ENCODE data around the gene METTL17. TPM values are rescaled to one million over a fixed set of nuclear protein-coding genes. Genes with fewer than 3 reads are reported as not detected.
"Not testable (repeated sequence)": the region's sequence is repeated elsewhere in the genome, so short reads cannot be mapped to it uniquely, and the experiment has no call there.

The METTL17 gene
- total and polyA plus RNA-seq, 2 experiments from 2014 or later: 31.3 to 87.7 TPM

DNA sequence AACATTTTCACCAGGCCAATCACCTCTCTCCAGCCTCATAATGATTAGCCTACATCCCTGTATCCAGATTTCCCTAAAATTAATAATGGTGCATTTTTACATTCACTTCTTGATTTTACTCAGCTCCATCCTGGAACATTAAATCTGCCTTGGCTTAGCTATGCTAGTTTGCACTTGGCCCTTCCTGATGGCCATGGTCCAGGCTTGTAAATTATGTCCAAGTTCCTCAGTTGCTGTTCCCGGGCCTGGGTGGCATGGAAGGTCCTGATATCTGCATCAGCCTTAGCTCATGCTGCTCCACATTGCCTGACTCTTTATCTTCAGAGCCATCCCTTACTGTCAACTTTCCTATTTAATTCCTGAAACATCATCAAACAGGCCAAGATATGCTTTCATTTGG lies 11.1 kb upstream of the METTL17 start:
- H3K4me3 ChIP-seq: no peak overlapping the region
- no peaks in the 10 kb centered on the region for H3K79me2 ChIP-seq (ENCODE audit: insufficient read depth)
- H2AFZ ChIP-seq: no peak overlapping the region
- H3K9ac ChIP-seq: no peak overlapping the region
- in situ Hi-C loops (cut with MboI): loop anchor here (10.0 kb wide), 1 partner anchor 284 kb away; no protein-coding TSS in a partner anchor
- H3K9me2 ChIP-seq (ENCODE audit: insufficient read depth): no peaks in the 10 kb centered on the region
- no peaks in the 10 kb centered on the region for H3F3A ChIP-seq (ENCODE audit: insufficient read depth)
- no peak overlapping the region for H3K4me2 ChIP-seq (ENCODE audit: unreplicated experiment)
- no peaks in the 10 kb centered on the region for H3K27me3 ChIP-seq (replicated peaks; ENCODE audit: insufficient read depth)
- H3K27ac ChIP-seq: no peak overlapping the region
- WGBS, 2 experiments (ENCODE audit: low coverage in 1 of 2, low lambda C conversion rate in 2 of 2, missing lambda C conversion rate in 2 of 2): 75 to 77% methylated on average over 1 of the region's 1 CpG
- H3K9me3 ChIP-seq (ENCODE audit: low read depth): no peaks in the 10 kb centered on the region
- no peak for TF ChIP-seq EZH2 (IDR thresholded peaks at IDR 0.05; ENCODE audit: insufficient read depth, poor library complexity, severe bottlenecking)
- no peak for TF ChIP-seq EZH2phosphoT487 (IDR thresholded peaks at IDR 0.05; ENCODE audit: insufficient read depth, low read depth)
- DNase-seq: no peak
- H3K36me3 ChIP-seq (ENCODE audit: low read depth): no peaks in the 10 kb centered on the region
- H4K20me1 ChIP-seq (ENCODE audit: insufficient read depth): no peaks in the 10 kb centered on the region
- peaks cover 5% of the 10 kb centered on the region for H3K4me1 ChIP-seq (ENCODE audit: insufficient read depth)

DNA sequence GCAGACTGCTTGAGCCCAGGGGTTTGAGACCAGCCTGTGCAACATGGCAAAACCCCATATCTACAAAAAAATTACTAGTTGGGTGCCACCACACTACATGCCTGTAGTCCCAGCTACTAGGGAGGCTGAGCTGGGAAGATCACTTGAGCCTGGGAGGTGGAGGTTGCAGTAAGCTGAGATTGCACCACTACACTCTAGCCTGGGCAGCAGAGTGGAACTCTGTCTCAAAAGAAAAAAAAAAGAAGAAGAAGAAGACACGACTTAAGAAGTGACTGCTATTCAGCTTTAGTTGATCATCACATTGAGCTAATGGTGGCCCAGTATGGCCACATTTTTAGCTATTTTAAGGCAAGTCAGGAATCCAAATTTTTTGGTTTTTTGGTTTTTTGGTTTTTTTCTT lies 8.9 kb upstream of the METTL17 start:
- H3K27ac ChIP-seq: no peak overlapping the region
- H4K20me1 ChIP-seq (ENCODE audit: insufficient read depth): no peaks in the 10 kb centered on the region
- no peaks in the 10 kb centered on the region for H3K79me2 ChIP-seq (ENCODE audit: insufficient read depth)
- no peaks in the 10 kb centered on the region for H3K9me2 ChIP-seq (ENCODE audit: insufficient read depth)
- no peak overlapping the region for H2AFZ ChIP-seq
- H3K9me3 ChIP-seq (ENCODE audit: low read depth): no peaks in the 10 kb centered on the region
- no peak overlapping the region for H3K4me2 ChIP-seq (ENCODE audit: unreplicated experiment)
- no peaks in the 10 kb centered on the region for H3K27me3 ChIP-seq (replicated peaks; ENCODE audit: insufficient read depth)
- H3F3A ChIP-seq (ENCODE audit: insufficient read depth): peaks cover 1% of the 10 kb centered on the region
- TF ChIP-seq EZH2 (IDR thresholded peaks at IDR 0.05; ENCODE audit: insufficient read depth, poor library complexity, severe bottlenecking) (no peak), EZH2phosphoT487 (IDR thresholded peaks at IDR 0.05; ENCODE audit: insufficient read depth, low read depth) (no peak)
- in situ Hi-C loops (cut with MboI): no loop called here
- 65 to 80% methylated on average over 1 of the region's 1 CpG for WGBS, 2 experiments (ENCODE audit: low coverage in 1 of 2, low lambda C conversion rate in 2 of 2, missing lambda C conversion rate in 2 of 2)
- no peaks in the 10 kb centered on the region for H3K4me1 ChIP-seq (ENCODE audit: insufficient read depth)
- H3K36me3 ChIP-seq (ENCODE audit: low read depth): no peaks in the 10 kb centered on the region
- no peak overlapping the region for H3K9ac ChIP-seq
- H3K4me3 ChIP-seq: no peak overlapping the region
- DNase-seq: no peak

GRCh38 chr14:20982646-20983369 lies 7.0 kb upstream of the METTL17 start:
- no peaks in the 10 kb centered on the region for H3K36me3 ChIP-seq (ENCODE audit: low read depth)
- TF ChIP-seq EZH2 (IDR thresholded peaks at IDR 0.05; ENCODE audit: insufficient read depth, poor library complexity, severe bottlenecking): no peak
- H3K4me2 ChIP-seq (ENCODE audit: unreplicated experiment): no peak overlapping the region
- no peaks in the 10 kb centered on the region for H3K9me3 ChIP-seq (ENCODE audit: low read depth)
- peaks cover 16% of the 10 kb centered on the region for H3K4me1 ChIP-seq (ENCODE audit: insufficient read depth)
- no peak overlapping the region for H2AFZ ChIP-seq
- no peak overlapping the region for H3K4me3 ChIP-seq
- H3K79me2 ChIP-seq (ENCODE audit: insufficient read depth): no peaks in the 10 kb centered on the region
- H4K20me1 ChIP-seq (ENCODE audit: insufficient read depth): no peaks in the 10 kb centered on the region
- WGBS, 2 experiments (ENCODE audit: low coverage in 1 of 2, low lambda C conversion rate in 2 of 2, missing lambda C conversion rate in 2 of 2): 76 to 81% methylated on average over 2 of the region's 2 CpGs
- H3K9ac ChIP-seq: no peak overlapping the region
- H3K27me3 ChIP-seq (replicated peaks; ENCODE audit: insufficient read depth): no peaks in the 10 kb centered on the region
- in situ Hi-C loops (cut with MboI): no loop called here
- H3F3A ChIP-seq (ENCODE audit: insufficient read depth): peaks cover 19% of the 10 kb centered on the region
- no peak overlapping the region for H3K27ac ChIP-seq
- DNase-seq: no peak
- no peaks in the 10 kb centered on the region for H3K9me2 ChIP-seq (ENCODE audit: insufficient read depth)

GRCh38 chr14:20985650-20986049 lies 4.1 kb upstream of the METTL17 start:
- in situ Hi-C loops (cut with MboI); H3K4me2 ChIP-seq (ENCODE audit: unreplicated experiment); H3K4me3 ChIP-seq; H3K27me3 ChIP-seq (replicated peaks; ENCODE audit: insufficient read depth); H3K9ac ChIP-seq; DNase-seq; H4K20me1 ChIP-seq (ENCODE audit: insufficient read depth); H3K9me3 ChIP-seq (ENCODE audit: low read depth); H3K79me2 ChIP-seq (ENCODE audit: insufficient read depth); H3K9me2 ChIP-seq (ENCODE audit: insufficient read depth); H3K27ac ChIP-seq; H3K36me3 ChIP-seq (ENCODE audit: low read depth); H2AFZ ChIP-seq: not testable (repeated sequence)
- WGBS, 2 experiments (ENCODE audit: low coverage in 1 of 2, low lambda C conversion rate in 2 of 2, missing lambda C conversion rate in 2 of 2): 91 to 95% methylated on average over 4 of the region's 4 CpGs
- H3K4me1 ChIP-seq (ENCODE audit: insufficient read depth): peaks cover 22% of the 10 kb centered on the region
- H3F3A ChIP-seq (ENCODE audit: insufficient read depth): peaks cover 26% of the 10 kb centered on the region
